GM21526 (cell line): ENCODE measurements around the gene CSH1.
"Not testable (repeated sequence)": the region's sequence is repeated elsewhere in the genome, so short reads cannot be mapped to it uniquely, and the experiment has no call there.

Experiments
- ATAC-seq: cut with Tn5 transposase; IDR thresholded peaks from one replicate; pipeline ENCODE4 v1.9.1; 2021; ENCODE audit warnings: moderate library complexity; ENCODE audit not compliant: unreplicated experiment, low FRiP score

CSH1 gene

DNA sequence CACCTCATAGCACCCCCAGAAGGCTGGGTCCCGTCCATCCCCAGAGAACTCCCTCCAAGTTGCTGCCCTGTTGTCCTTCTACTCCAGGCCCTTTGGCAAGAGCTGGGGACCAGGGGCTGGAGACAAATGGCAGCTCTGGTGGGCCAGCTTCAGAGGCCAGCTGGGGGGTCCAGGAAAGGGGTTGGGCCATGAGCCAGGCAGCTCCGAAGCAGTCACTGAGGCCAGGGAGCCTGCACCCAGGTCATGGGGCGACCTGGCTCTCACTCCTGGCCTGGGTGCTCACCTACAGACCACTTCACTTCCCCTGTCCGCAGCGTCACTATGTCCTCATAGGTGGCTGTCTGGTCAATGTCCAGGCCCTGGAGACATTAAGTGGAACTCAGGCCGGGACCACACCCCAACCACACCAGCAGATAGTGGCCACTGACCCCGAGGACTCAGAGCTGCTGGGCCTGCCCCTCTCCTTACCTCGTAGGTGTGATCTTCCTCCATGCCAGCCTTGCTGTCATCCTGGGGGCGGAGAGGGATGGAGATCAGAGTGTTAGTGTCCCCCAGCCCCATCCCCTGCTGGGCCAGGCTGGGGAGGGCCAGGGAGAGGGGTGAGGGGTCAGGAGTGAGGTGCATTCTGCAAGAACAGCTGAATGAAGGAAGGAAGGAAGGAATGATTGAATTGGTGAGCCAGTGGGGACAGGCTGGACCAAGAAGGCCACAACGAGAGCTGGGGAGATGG, 32.8 kb upstream of the CSH1 start:
- ATAC-seq, result no peak

GRCh38 chr17:63928172-63928666, 31.8 kb upstream of the CSH1 start:
- ATAC-seq, result no peak

DNA sequence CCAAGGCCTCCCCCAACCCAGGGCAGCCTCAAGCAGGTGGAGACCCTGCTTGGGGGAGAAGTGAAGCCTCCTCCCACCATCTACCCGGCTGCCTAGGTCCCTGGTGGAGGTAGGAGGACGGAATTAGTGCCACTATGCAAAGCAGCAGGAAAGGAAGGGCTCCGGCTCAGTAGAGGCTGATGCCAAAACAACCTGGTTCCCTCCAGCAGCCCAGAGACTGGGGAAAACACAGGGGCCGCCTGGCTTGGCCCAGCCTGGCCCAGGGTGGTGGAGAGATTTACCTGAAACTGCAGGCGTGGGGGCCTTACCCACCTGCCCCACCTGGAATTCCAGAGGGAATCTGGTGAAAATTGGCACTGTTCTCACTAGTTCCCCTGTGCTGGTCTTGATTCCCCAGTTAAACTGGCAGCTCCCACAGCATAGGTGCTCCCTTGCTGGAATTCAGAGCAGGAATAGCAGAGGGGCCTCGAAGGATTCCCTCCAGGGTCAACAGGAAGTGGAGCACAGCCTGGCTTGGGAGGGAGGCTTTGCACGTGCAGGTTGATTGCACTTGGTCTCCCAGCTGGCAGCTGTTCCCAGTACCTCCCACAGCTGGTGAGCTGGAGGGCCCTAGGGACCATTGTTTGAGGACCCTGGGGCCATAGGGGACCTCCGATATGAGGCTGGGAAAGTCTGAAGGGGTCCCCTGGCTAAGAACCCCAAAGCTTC, 31.2 kb upstream of the CSH1 start:
- no peak for ATAC-seq

DNA sequence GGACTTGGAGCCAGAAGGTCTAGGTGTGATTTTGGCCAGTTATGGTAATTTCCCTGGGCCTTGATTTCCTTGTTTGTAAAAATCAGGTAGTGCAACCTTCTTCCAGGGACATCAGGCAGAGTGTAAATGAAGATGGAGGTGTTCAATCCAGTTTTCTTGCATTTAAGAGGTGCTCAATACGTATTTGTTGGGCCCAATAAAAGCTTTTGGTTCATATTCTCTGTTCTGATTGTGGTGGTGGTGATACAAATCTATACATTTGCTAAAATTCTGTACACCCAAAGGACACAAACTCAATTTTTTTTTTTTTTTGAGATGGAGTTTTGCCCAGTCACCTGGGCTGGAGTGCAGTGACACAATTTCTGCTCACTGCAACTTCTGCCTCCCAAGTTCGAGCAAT, 29.8 kb upstream of the CSH1 start:
- no peak for ATAC-seq

DNA sequence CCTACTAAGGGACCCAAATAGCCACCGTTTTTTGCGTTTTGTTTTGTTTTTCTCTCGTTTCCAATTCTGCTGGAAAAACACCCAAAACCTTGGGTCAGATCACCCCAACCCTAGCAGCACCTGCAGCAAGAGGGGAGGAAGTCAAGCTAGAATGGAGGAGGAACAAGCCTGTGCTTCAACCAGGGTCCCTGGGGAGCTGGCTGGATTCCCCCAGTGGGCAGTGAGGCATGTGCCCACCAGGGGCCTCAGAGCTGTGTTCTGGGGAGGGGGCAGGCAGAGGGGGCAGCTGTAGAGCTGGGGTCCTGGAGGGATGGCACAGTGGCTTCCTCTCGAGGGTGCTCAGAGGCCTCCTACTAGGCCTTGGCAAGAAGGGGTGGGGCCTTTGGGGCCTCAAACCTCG, 29.2 kb upstream of the CSH1 start:
- no peak for ATAC-seq

DNA sequence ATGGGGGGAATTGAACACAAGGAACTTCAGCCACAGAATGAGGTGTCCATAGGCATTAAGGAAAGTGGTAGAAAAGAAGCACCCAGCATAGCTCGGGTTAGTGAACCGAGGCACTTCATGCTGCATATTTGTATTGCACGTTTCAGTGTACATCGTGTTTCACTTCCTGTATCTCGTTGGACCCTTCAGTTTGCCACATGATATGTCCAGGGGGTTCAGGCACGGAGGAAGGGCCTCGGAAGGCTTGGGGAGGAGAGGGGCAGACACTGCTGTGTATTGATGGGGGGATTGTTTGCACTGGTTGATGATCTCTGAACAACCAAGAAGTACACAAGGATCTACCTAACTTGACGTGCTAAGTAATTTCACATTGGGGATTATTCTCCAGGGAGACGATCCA, 26.0 kb upstream of the CSH1 start:
- not testable (repeated sequence) for ATAC-seq

GRCh38 chr17:63920779-63921178, 24.4 kb upstream of the CSH1 start:
- ATAC-seq, result not testable (repeated sequence)

GRCh38 chr17:63920050-63920449, 23.7 kb upstream of the CSH1 start:
- not testable (repeated sequence) for ATAC-seq

DNA sequence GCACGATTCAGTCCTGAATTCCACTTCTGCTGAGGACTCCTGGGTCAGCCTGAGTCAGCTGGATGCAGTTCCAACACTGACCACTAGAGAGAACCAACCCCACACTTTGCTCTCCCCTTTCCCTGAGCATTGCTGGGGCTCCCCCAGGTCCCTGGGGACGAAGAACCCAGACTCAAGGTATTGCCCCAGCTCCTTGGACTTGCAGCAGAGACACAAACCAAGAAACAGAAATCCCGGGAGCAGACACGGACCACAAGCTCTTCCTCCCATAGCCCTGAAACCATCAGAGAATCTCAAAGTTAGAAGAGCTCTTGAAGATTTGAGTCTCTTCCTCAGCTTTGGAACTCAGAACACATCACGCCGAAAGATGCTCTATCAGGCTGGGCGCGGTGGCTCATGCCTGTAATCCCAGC, 22.9 kb upstream of the CSH1 start:
- no peak for ATAC-seq

DNA sequence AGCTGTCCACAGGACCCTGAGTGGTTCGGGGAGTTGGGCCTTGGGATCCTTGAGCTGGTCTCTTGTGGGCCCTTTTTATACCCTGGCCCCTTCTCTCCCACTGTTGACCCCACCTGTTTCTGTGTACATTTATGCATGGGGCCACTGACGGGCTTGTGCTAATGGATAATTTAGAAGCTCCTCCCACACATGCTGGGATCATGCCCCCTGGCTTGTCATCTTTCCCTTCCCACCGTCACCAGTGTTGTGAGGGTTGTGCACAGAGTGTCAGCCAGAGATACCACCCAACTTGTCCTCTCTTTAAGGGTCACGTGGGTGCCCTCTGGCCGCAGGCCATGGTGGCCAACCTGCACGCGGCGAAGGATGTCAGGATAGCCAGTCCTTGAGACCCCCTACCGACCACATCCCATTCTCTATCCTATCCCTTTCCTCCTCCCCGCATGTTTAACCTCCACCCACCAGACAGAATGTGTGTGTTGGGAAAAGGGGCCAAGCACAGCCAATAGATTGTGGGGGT, 22.5 kb upstream of the CSH1 start, which contains the start of gene GH1:
Gene GH1, minus strand, starts transcription at position 51 of the 517 bp plus-strand sequence. CDS start 63 bp downstream, outside the sequence.
- not testable (repeated sequence) for ATAC-seq

DNA sequence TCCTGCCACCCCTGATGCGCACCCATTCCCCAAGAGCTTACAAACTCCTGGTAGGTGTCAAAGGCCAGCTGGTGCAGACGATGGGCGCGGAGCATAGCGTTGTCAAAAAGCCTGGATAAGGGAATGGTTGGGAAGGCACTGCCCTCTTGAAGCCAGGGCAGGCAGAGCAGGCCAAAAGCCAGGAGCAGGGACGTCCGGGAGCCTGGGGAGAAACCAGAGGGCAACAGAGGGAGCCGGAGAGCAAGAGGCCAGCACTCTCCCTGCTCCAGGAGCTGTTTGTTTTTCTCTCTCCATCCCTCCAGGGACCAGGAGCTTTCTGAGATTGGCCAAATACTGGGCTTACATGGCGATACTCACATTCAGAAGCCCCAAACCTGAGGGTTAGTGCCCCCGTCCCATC, 21.9 kb upstream of the CSH1 start:
- no peak for ATAC-seq

DNA sequence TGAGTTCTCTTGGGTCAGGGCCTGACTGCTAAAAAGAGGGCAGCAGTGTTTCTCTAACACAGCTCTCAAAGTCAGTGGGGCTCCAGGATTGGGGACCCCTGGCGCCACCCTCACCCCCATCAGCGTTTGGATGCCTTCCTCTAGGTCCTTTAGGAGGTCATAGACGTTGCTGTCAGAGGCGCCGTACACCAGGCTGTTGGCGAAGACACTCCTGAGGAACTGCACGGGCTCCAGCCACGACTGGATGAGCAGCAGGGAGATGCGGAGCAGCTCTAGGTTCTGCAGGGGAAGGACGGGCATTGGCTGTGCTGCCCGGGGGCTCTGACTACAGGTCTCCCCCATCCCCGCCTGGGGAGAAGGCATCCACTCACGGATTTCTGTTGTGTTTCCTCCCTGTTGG, 21.3 kb upstream of the CSH1 start:
- ATAC-seq, result no peak

DNA sequence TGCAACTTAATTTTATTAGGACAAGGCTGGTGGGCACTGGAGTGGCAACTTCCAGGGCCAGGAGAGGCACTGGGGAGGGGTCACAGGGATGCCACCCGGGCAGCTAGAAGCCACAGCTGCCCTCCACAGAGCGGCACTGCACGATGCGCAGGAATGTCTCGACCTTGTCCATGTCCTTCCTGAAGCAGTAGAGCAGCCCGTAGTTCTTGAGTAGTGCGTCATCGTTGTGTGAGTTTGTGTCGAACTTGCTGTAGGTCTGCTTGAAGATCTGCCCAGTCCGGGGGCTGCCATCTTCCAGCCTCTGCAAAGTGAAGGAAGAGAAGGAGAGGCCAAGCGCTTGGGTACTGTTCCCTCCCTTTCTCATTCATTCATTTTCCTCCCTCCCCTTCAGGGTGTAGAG, 20.8 kb upstream of the CSH1 start:
- not testable (repeated sequence) for ATAC-seq

DNA sequence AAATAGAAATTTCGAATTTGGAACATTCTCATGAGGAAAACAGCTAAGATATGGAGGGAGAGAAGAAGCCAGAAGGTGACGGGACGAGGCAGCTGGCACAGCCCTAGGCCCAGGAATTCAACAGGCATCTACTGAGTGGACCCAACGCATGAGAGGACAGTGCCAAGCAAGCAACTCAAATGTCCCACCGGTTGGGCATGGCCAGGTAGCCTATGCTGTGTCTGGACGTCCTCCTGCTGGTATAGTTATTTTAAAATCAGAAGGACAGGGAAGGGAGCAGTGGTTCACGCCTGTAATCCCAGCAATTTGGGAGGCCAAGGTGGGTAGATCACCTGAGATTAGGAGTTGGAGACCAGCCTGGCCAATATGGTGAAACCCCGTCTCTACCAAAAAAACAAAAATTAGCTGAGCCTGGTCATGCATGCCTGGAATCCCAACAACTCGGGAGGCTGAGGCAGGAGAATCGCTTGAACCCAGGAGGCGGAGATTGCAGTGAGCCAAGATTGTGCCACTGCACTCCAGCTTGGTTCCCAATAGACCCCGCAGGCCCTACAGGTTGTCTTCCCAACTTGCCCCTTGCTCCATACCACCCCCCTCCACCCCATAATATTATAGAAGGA, 20.3 kb upstream of the CSH1 start:
- no peak for ATAC-seq

DNA sequence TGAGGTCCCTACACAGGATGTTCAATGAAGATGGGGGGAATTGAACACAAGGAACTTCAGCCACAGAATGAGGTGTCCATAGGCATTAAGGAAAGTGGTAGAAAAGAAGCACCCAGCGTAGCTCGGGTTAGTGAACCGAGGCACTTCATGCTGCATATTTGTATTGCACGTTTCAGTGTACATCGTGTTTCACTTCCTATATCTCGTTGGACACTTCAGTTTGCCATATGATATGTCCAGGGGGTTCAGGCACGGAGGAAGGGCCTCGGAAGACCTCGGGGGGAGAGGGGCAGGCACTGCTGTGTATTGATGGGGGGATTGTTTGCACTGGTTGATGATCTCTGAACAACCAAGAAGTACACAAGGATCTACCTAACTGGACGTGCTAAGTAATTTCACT, 19.4 kb upstream of the CSH1 start:
- ATAC-seq, result not testable (repeated sequence)

GRCh38 chr17:63914471-63914870, 18.1 kb upstream of the CSH1 start:
- ATAC-seq, result no peak

GRCh38 chr17:63911657-63912100, 15.3 kb upstream of the CSH1 start:
- no peak for ATAC-seq

DNA sequence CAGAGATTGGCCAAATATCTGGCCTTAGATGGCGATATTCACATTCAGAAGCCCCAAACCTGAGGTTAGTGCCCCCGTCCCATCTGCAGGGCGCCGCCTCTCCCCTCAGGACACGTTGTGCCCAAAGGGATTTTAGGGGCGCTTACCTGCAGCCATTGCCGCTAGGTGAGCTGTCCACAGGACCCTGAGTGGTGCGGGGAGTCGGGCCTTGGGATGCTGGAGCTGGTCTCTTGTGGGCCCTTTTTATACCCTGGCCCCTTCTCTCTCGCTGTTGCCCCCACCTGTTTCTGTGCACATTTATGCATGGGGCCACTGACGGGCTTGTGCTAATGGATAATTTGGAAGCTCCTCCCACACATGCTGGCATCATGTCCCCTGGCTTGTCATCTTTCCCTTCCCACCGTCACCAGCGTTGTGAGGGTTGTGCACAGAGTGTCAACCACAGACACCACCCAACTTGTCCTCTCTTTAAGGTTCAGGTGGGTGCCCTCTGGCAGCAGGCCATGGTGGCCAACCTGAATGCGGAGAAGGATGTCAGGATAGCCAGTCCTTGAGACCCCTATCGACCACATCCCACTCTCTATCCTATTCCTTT, 14.8 kb upstream of the CSH1 start, which contains the start of gene CSHL1:
Gene CSHL1, minus strand, starts transcription at position 218 of the 595 bp plus-strand sequence. Its CDS starts 62 bp downstream, at position 156.
- no peak for ATAC-seq

GRCh38 chr17:63910096-63910495, 13.7 kb upstream of the CSH1 start:
- ATAC-seq, result no peak

GRCh38 chr17:63909586-63909985, 13.2 kb upstream of the CSH1 start:
- not testable (repeated sequence) for ATAC-seq
